Neuronal stem cell (in vitro differentiated cells): ENCODE results near the gene C1orf53.

Experiments used
- DNase-seq: peaks from one replicate; pipeline ENCODE4 v3.0.0-alpha.2; 2013; ENCODE audit warnings: low spot score
- H2AFZ ChIP-seq: one replicate; pipeline ENCODE4 v1.6.1; 2013; ENCODE audit warnings: mild to moderate bottlenecking, low read length, inconsistent platforms
- H2AK5ac ChIP-seq: 2 replicates; pipeline ENCODE4 v1.6.1; 2013; ENCODE audit warnings: low read depth, mild to moderate bottlenecking, inconsistent platforms, low read length, moderate library complexity, mixed read lengths
- H2BK120ac ChIP-seq: 2 replicates; pipeline ENCODE4 v1.6.1; 2013; ENCODE audit warnings: low read depth, mild to moderate bottlenecking, inconsistent platforms, low read length, moderate library complexity, mixed read lengths
- H2BK12ac ChIP-seq: one replicate; pipeline ENCODE4 v1.6.1; 2013; ENCODE audit warnings: low read length, inconsistent platforms
- H2BK15ac ChIP-seq: 2 replicates; pipeline ENCODE4 v1.6.1; 2013; ENCODE audit warnings: mild to moderate bottlenecking, low read length, inconsistent platforms, mixed read lengths
- H2BK5ac ChIP-seq: one replicate; pipeline ENCODE4 v1.6.1; 2013; ENCODE audit warnings: inconsistent platforms, mild to moderate bottlenecking, low read length, moderate library complexity
- H3K14ac ChIP-seq: one replicate; pipeline ENCODE4 v1.6.1; 2013; ENCODE audit warnings: low read length, inconsistent platforms
- H3K18ac ChIP-seq: 2 replicates; pipeline ENCODE4 v1.6.1; 2013; ENCODE audit warnings: low read length, inconsistent platforms
- H3K23ac ChIP-seq: 2 replicates; pipeline ENCODE4 v1.6.1; 2013; ENCODE audit warnings: low read depth, mild to moderate bottlenecking, mixed read lengths, low read length, inconsistent platforms; ENCODE audit not compliant: poor library complexity
- H3K27ac ChIP-seq: replicated peaks from 3 replicates; pipeline ENCODE4 v1.5.1; 2013; ENCODE audit warnings: low read length, inconsistent platforms
- H3K27me3 ChIP-seq, 3 experiments: 2 replicates each; pipeline ENCODE4 v1.6.1; 2013; ENCODE audit warnings: low read length in 3 of 3, mild to moderate bottlenecking in 2 of 3, inconsistent platforms in 1 of 3, low read depth in 1 of 3, mixed read lengths in 1 of 3, moderate library complexity in 1 of 3; ENCODE audit not compliant: control insufficient read depth in 3 of 3, insufficient read depth in 3 of 3
- H3K36me3 ChIP-seq, 2 donors: replicated peaks in 1 of 2; 2 replicates each; pipeline ENCODE4 v1.6.1; 2013; ENCODE audit warnings: low read length in 2 of 2; ENCODE audit not compliant: control insufficient read depth in 2 of 2, insufficient read depth in 2 of 2
- H3K4ac ChIP-seq: 2 replicates; pipeline ENCODE4 v1.6.1; 2013; ENCODE audit warnings: inconsistent platforms, mild to moderate bottlenecking, low read length, moderate library complexity
- H3K4me1 ChIP-seq, 2 donors: 1 replicate in 1 of 2; 2 replicates in 1 of 2; pipeline ENCODE4 v1.6.1; 2013; ENCODE audit warnings: low read length in 2 of 2, low read depth in 1 of 2; ENCODE audit not compliant: control insufficient read depth in 2 of 2, insufficient read depth in 1 of 2
- H3K4me2 ChIP-seq: one replicate; pipeline ENCODE4 v1.6.1; 2013; ENCODE audit warnings: mild to moderate bottlenecking, low read length, inconsistent platforms; ENCODE audit not compliant: insufficient read depth, poor library complexity, severe bottlenecking
- H3K4me3 ChIP-seq, 2 donors: 2 replicates each; pipeline ENCODE4 v1.5.1; 2013; ENCODE audit warnings: low read length in 2 of 2, mild to moderate bottlenecking in 2 of 2, inconsistent platforms in 1 of 2, moderate library complexity in 1 of 2
- H3K79me1 ChIP-seq: one replicate; pipeline ENCODE4 v1.6.1; 2013; ENCODE audit warnings: low read depth, mild to moderate bottlenecking, inconsistent platforms, low read length, moderate library complexity
- H3K9ac ChIP-seq: one replicate; pipeline ENCODE4 v1.6.1; 2013; ENCODE audit warnings: mild to moderate bottlenecking, low read depth, low read length, inconsistent platforms; ENCODE audit not compliant: poor library complexity
- H3K9me3 ChIP-seq, 2 donors: replicated peaks in 1 of 2; 2 replicates each; pipeline versions ENCODE3 to v1.6.1; 2013; ENCODE audit warnings: low read length in 2 of 2, mild to moderate bottlenecking in 2 of 2, inconsistent platforms in 1 of 2, low read depth in 1 of 2, mixed read lengths in 1 of 2, moderate library complexity in 1 of 2; ENCODE audit not compliant: control insufficient read depth in 2 of 2, insufficient read depth in 1 of 2
- H4K8ac ChIP-seq: one replicate; pipeline ENCODE4 v1.6.1; 2013; ENCODE audit warnings: low read depth, mild to moderate bottlenecking, inconsistent platforms, low read length, moderate library complexity
- H4K91ac ChIP-seq: one replicate; pipeline ENCODE4 v1.6.1; 2013; ENCODE audit warnings: low read length, low read depth, mild to moderate bottlenecking, inconsistent platforms; ENCODE audit not compliant: poor library complexity
- WGBS, 2 donors: extraction: QIAGEN DNeasy Blood & Tissue Kit; methylation state at CpG; one replicate each; pipeline ENCODE4 v1.1.7; 2013; ENCODE audit warnings: missing lambda C conversion rate in 2 of 2, mixed read lengths in 1 of 2; ENCODE audit not compliant: insufficient read length in 2 of 2, insufficient replicate concordance in 1 of 2; ENCODE audit errors: extremely low coverage in 2 of 2; 5-methylcytosine and 5-hydroxymethylcytosine counted together

C1orf53 gene

DNA sequence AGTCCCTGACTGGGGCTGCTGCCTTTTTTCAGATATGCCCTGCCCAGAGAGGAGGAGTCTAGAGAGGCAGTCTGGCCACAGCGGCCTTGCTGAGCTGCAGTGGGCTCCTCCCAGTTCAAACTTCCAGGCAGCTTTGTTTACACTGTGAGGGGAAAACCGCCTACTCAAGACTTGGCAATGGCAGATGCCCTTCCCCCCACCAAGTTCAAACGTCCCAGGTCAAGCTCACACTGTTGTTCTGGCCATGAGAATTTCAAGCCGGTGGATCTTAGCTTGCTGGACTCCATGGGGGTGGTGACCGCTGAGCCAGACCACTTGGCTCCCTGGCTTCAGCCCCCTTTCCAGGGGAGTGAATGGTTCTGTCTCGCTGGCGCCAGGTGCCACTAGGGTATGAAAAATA lies 18.3 kb upstream of the C1orf53 start:
- Histone ChIP-seq H4K8ac (no peak overlapping the region), H2BK12ac (no peak overlapping the region), H2AFZ (no peak overlapping the region), H3K79me1 (no peaks in the 10 kb centered on the region), H2BK15ac (no peak overlapping the region), H3K36me3 (no peaks in the 10 kb centered on the region), H3K4me2 (no peak overlapping the region), H3K14ac (no peak overlapping the region), H3K4ac (no peak overlapping the region), H3K27ac (no peak overlapping the region), H3K4me3 (no peak overlapping the region), H2AK5ac (no peak overlapping the region), H3K27me3 (no peaks in the 10 kb centered on the region), H3K18ac (no peak overlapping the region), H2BK120ac (no peak overlapping the region), H2BK5ac (peak overlapping the region; percentile 5), H3K9ac (no peak overlapping the region), H3K9me3 (no peaks in the 10 kb centered on the region), H3K4me1 (no peaks in the 10 kb centered on the region), H4K91ac (no peak overlapping the region), H3K23ac (no peak overlapping the region)
- DNase-seq = no peak
- no CpG with 5 or more reads among the region's 7 CpGs for WGBS, 2 donors

DNA sequence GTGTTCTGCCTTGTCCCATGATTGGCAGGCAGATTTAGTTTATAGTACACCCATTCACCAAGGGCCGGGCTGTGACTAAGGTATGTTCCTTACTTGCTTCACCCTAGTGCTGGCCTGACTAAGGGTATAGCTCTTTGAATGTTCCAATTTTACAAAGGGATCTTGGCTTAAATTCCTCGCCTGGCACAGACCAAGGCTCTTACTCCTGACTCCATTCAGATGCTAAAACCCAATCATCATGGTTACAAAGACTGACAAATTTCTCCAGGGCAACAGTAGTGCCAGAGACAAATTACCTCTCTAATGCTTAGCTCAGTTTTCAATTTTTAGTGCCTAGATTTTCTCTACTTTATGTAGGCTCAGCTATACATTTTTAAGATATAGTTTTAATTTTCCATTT lies 11.5 kb upstream of the C1orf53 start:
- H3K4me1 ChIP-seq = no peaks in the 10 kb centered on the region
- no peaks in the 10 kb centered on the region for H3K36me3 ChIP-seq
- no peaks in the 10 kb centered on the region for H3K9me3 ChIP-seq
- no peak overlapping the region for H2BK15ac ChIP-seq
- no peak overlapping the region for H3K14ac ChIP-seq
- no peak for DNase-seq
- no peak overlapping the region for H3K18ac ChIP-seq
- no peak overlapping the region for H3K23ac ChIP-seq
- no peak overlapping the region for H2BK12ac ChIP-seq
- H3K79me1 ChIP-seq = no peaks in the 10 kb centered on the region
- H3K4me3 ChIP-seq = no peak overlapping the region
- no peak overlapping the region for H2BK5ac ChIP-seq
- no peak overlapping the region for H4K8ac ChIP-seq
- no peak overlapping the region for H3K4me2 ChIP-seq
- no peak overlapping the region for H3K9ac ChIP-seq
- no peaks in the 10 kb centered on the region for H3K27me3 ChIP-seq
- H2BK120ac ChIP-seq = no peak overlapping the region
- no peak overlapping the region for H2AFZ ChIP-seq
- H3K4ac ChIP-seq = no peak overlapping the region
- H4K91ac ChIP-seq = no peak overlapping the region
- H2AK5ac ChIP-seq = no peak overlapping the region
- no CpG with 5 or more reads among the region's 2 CpGs for WGBS, 2 donors
- no peak overlapping the region for H3K27ac ChIP-seq

DNA sequence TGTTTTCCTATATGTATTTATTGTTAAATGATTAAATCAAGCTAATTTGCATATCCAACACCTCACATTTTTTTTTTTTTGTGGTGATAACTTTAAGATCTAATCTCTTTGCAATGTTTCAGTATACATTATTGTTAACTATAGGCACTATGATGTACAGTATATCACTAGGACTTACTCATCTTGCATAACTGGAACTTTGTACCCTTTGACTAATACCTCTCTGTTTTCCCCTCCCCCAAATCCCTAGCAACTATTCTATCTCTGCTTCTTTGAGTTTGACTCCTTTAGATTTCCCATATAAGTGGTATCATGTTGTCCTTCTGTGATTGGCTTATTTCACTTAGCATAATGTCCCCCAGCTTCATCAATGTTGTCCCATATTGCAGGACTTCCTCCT lies 9.7 kb upstream of the C1orf53 start:
- Histone ChIP-seq H4K91ac (no peak overlapping the region), H3K36me3 (no peaks in the 10 kb centered on the region), H3K4ac (no peak overlapping the region), H2BK5ac (no peak overlapping the region), H2AFZ (no peak overlapping the region), H3K23ac (no peak overlapping the region), H2BK15ac (no peak overlapping the region), H3K4me3 (no peak overlapping the region), H2BK120ac (no peak overlapping the region), H3K18ac (no peak overlapping the region), H3K79me1 (no peaks in the 10 kb centered on the region), H3K14ac (no peak overlapping the region), H3K27me3 (peaks cover 0 to 3% (median 0%) of the 10 kb centered on the region in 3 experiments), H2BK12ac (no peak overlapping the region), H3K4me1 (no peaks in the 10 kb centered on the region), H4K8ac (no peak overlapping the region), H3K9ac (no peak overlapping the region), H2AK5ac (no peak overlapping the region), H3K27ac (no peak overlapping the region), H3K9me3 (no peaks in the 10 kb centered on the region), H3K4me2 (no peak overlapping the region)
- DNase-seq = no peak

DNA sequence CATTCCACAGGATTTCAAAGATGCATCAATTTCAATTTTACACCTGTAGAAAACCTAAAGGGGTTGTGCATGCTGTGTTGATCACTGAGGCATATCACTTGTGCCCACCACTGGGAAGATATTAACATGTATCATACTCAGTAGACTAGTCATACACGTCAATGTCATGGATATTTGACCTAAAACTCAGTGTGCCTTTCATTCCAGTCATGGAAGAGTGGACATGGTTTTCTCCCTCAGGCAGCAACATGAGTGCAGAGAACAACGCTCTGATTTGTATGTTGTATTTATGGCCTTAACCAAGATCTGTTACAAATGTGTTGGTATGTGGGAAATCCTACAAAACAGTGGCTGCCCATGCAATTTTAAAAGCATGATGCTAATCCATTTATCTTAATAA lies 6.1 kb upstream of the C1orf53 start:
- Histone ChIP-seq H2BK120ac (no peak overlapping the region), H3K79me1 (no peaks in the 10 kb centered on the region), H3K27me3 (peaks cover 0 to 7% (median 0%) of the 10 kb centered on the region in 3 experiments), H2BK5ac (no peak overlapping the region), H3K9me3 (no peaks in the 10 kb centered on the region), H3K36me3 (no peaks in the 10 kb centered on the region), H3K9ac (no peak overlapping the region), H3K4me2 (no peak overlapping the region), H4K8ac (no peak overlapping the region), H3K4ac (no peak overlapping the region), H2AK5ac (no peak overlapping the region), H3K4me3 (no peak overlapping the region), H3K18ac (no peak overlapping the region), H3K27ac (no peak overlapping the region), H3K14ac (no peak overlapping the region), H2AFZ (no peak overlapping the region), H3K23ac (no peak overlapping the region), H4K91ac (no peak overlapping the region), H2BK15ac (no peak overlapping the region), H2BK12ac (no peak overlapping the region), H3K4me1 (no peaks in the 10 kb centered on the region)
- no CpG with 5 or more reads among the region's 2 CpGs for WGBS, 2 donors
- no peak for DNase-seq
